Measurements from ENCODE around the gene CCDC87. TPM values are rescaled to one million over a fixed set of nuclear protein-coding genes. Genes with fewer than 3 reads are reported as not detected.

CCDC87 gene
- total and polyA plus RNA-seq, 2 experiments from 2014 or later, result 0.53 TPM; not detected in 1

- WGBS (ENCODE audit: low lambda C conversion rate, missing lambda C conversion rate), result 95% methylated on average over 24 of the region's 24 CpGs
- no peaks in the 10 kb centered on the region for H3K9me2 ChIP-seq (replicated peaks; ENCODE audit: insufficient read depth)
- no peaks in the 10 kb centered on the region for H3K79me2 ChIP-seq
- H2AFZ ChIP-seq, result no peak overlapping the region
- no peak overlapping the region for H3K4me2 ChIP-seq
- H3K36me3 ChIP-seq (replicated peaks; ENCODE audit: insufficient read depth, low read depth), result no peaks in the 10 kb centered on the region
- no peaks in the 10 kb centered on the region for H3K27me3 ChIP-seq
- no peak overlapping the region for H3K4me3 ChIP-seq
- H4K20me1 ChIP-seq (ENCODE audit: insufficient read depth, poor library complexity, severe bottlenecking), result no peaks in the 10 kb centered on the region
- no peaks in the 10 kb centered on the region for H3K9me3 ChIP-seq (ENCODE audit: low read depth)
- no peak for DNase-seq (ENCODE audit: low spot score)
- no peaks in the 10 kb centered on the region for H3K4me1 ChIP-seq (ENCODE audit: insufficient read depth)
- no peak overlapping the region for H3K27ac ChIP-seq
- TF ChIP-seq EZH2phosphoT487 (IDR thresholded peaks at IDR 0.05; ENCODE audit: low read depth, severe bottlenecking, unreplicated experiment) (no peak), CTCF (IDR thresholded peaks at IDR 0.05; ENCODE audit: poor library complexity) (no peak), EZH2 (IDR thresholded peaks at IDR 0.05; ENCODE audit: borderline replicate concordance) (no peak)
These were observed 35.0 kb downstream of the CCDC87 start for GRCh38 chr11:66557733-66558326.

- H3K27ac ChIP-seq, result no peak overlapping the region
- WGBS (ENCODE audit: low lambda C conversion rate, missing lambda C conversion rate), result 91% methylated on average over 7 of the region's 7 CpGs
- no peak for DNase-seq (ENCODE audit: low spot score)
These were observed 36.8 kb downstream of the CCDC87 start for GRCh38 chr11:66556086-66556485.

GRCh38 chr11:66555416-66555815, 37.4 kb downstream of the CCDC87 start:
- no peak for DNase-seq (ENCODE audit: low spot score)
- H3K9me2 ChIP-seq (replicated peaks; ENCODE audit: insufficient read depth), result no peaks in the 10 kb centered on the region
- no peak overlapping the region for H3K27ac ChIP-seq
- no peaks in the 10 kb centered on the region for H3K4me1 ChIP-seq (ENCODE audit: insufficient read depth)
- H3K27me3 ChIP-seq, result no peaks in the 10 kb centered on the region
- no peaks in the 10 kb centered on the region for H3K36me3 ChIP-seq (replicated peaks; ENCODE audit: insufficient read depth, low read depth)
- no peak overlapping the region for H3K4me3 ChIP-seq
- no peaks in the 10 kb centered on the region for H3K9me3 ChIP-seq (ENCODE audit: low read depth)
- H3K79me2 ChIP-seq, result no peaks in the 10 kb centered on the region
- TF ChIP-seq EZH2phosphoT487 (IDR thresholded peaks at IDR 0.05; ENCODE audit: low read depth, severe bottlenecking, unreplicated experiment), result no peak
- TF ChIP-seq EZH2 (IDR thresholded peaks at IDR 0.05; ENCODE audit: borderline replicate concordance), result no peak
- TF ChIP-seq CTCF (IDR thresholded peaks at IDR 0.05; ENCODE audit: poor library complexity), result no peak
- no peak overlapping the region for H3K4me2 ChIP-seq
- no peaks in the 10 kb centered on the region for H4K20me1 ChIP-seq (ENCODE audit: insufficient read depth, poor library complexity, severe bottlenecking)
- WGBS (ENCODE audit: low lambda C conversion rate, missing lambda C conversion rate), result 67% methylated on average over 1 of the region's 3 CpGs
- H2AFZ ChIP-seq, result no peak overlapping the region

More at GRCh38 chr11:66556086-66556485, 36.8 kb downstream of the CCDC87 start:
- no peak overlapping the region for H3K4me2 ChIP-seq
- no peaks in the 10 kb centered on the region for H3K4me1 ChIP-seq (ENCODE audit: insufficient read depth)
- no peaks in the 10 kb centered on the region for H3K79me2 ChIP-seq
- no peaks in the 10 kb centered on the region for H3K9me2 ChIP-seq (replicated peaks; ENCODE audit: insufficient read depth)
- no peaks in the 10 kb centered on the region for H3K9me3 ChIP-seq (ENCODE audit: low read depth)
- no peaks in the 10 kb centered on the region for H3K27me3 ChIP-seq
- H3K4me3 ChIP-seq, result no peak overlapping the region
- TF ChIP-seq CTCF (IDR thresholded peaks at IDR 0.05; ENCODE audit: poor library complexity), result no peak
- no peak for TF ChIP-seq EZH2phosphoT487 (IDR thresholded peaks at IDR 0.05; ENCODE audit: low read depth, severe bottlenecking, unreplicated experiment)
- TF ChIP-seq EZH2 (IDR thresholded peaks at IDR 0.05; ENCODE audit: borderline replicate concordance), result no peak
- no peaks in the 10 kb centered on the region for H3K36me3 ChIP-seq (replicated peaks; ENCODE audit: insufficient read depth, low read depth)
- no peak overlapping the region for H2AFZ ChIP-seq
- H4K20me1 ChIP-seq (ENCODE audit: insufficient read depth, poor library complexity, severe bottlenecking), result no peaks in the 10 kb centered on the region

Measured in hepatocyte (in vitro differentiated cells).